Activated T-helper 9 cell treated with anti-CD3 and anti-CD28 coated beads, Interleukin-2, amount 50 U/mL, for 16 hours (primary cell): ENCODE results near the gene BAHCC1.
A peak's percentile ranks its signal among the peaks of the same experiment; 100 is the strongest.

ENCODE experiments used
- DNase-seq: peaks from one replicate; pipeline ENCODE4 v3.0.0-alpha.2; 2020; ENCODE audit warnings: low read depth

BAHCC1 gene

DNA sequence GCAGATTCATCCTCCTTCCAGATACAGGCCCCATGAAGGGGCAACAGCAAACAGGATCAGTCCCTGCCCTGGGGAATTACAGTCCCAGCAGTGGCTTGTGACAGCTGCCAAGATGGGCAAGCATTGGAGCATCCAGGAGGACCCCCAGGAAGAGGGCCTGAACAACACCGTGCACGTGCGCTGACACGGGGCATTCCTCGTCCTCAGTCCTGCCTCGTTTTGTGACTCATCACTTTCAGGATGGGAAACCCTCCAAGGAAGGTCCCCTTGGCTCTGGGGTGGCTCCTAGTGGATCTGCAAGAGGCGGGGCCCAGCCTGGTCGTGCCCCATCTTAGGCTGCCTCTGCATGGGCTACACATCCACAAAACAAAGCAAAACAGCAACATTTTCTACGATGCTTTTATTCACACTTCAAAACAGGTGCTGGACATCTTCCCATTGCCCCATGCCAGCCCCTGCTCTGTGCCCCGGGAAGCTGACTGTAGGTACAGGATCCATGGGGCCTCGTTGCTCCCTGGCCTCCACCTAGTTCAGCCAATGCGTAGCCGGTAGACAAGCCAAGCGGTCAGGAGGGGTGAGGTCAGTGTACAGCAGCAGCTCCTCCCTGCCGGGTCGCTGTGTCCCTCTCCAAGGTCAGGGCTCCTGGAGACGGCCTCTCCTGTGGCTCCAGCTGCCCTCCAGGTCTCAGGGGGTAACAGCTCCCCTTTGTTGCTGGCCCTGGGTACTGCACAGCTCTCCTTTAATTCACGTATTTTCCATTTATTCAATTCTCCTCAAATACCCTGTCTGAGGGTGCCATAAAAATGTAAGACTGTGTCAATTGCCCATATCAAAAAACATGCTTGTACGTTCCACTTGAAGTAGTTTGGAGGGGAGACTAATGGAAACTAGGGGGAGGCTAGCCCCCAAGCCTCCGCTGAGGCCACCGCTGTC is 85.1 kb downstream of the BAHCC1 start:
- no peak for DNase-seq

- DNase-seq, result peak; percentile 27
Observed at GRCh38 chr17:81481073-81481799, 86.0 kb downstream of the BAHCC1 start.

GRCh38 chr17:81481815-81482505 is 86.7 kb downstream of the BAHCC1 start:
- DNase-seq, result no peak

- no peak for DNase-seq
Observed at GRCh38 chr17:81482673-81483072, 87.4 kb downstream of the BAHCC1 start.

GRCh38 chr17:81483085-81483861 is 88.0 kb downstream of the BAHCC1 start:
- DNase-seq, result no peak

DNA sequence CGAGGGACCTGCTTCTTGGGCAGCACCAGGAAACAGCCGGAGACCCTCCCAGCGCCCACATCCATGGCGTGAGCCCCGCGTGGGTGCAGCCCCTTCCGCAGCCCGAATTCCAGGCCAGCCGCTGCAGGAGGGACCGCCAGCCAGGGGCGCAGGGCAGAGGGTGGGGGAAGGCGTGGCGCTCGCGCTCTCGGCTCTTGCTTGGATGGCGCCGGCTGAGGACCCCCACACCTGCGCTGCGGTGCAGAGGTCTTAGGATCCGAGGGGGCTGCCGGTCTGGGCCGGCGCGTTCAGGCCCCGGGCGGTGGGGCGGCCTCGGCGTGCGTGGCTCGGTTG is 88.6 kb downstream of the BAHCC1 start:
- DNase-seq, result no peak

GRCh38 chr17:81484195-81484979 is 89.1 kb downstream of the BAHCC1 start:
- peak; percentile 82 for DNase-seq

DNA sequence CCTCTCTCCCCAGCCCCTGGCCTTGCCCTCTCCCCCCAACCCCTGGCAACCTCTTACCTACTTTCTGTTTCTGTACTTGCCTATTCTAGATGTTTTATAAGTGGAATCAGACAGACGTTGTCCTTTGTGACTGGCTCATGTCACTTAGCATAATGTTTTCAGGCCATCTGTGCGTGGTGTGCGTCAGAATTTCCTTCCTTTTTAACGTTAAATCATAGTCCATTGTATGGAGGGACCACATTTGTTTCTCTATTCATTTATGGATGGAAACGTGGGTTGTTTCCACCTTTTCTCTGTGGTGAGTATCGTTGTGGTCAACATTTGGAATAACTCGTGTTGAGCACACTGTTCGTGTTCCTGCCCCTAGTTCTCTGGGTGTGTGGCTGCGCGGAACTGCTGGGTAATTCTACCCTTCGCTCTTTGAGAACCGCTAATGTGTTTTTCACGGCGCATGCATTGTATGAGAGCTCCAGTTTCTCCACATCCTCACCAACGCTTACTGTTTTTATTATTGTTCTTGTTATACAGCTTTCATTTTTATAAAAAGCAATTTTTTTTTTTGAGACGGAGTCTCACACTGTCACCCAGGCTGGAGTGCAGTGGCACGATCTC is 91.0 kb downstream of the BAHCC1 start:
- no peak for DNase-seq

DNA sequence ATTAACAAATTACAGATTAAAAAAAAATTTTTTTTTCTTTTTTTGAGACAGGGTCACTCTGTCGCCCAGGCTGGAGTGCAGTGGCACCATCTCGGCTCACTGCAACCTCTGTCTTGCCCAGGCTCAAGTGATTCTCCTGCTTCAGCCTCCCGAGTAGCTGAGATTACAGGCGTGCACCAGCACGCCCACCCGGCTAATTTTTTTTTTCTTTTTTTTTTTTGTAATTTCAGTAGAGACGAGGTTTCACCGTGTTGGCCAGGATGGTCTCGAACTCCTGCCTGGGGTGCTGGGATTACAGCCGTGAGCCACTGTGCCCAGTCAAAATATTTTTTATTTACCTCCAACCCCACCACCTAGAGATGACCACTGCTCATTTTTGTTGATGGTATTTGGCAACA is 91.8 kb downstream of the BAHCC1 start:
- DNase-seq, result no peak

GRCh38 chr17:81487487-81488275 is 92.4 kb downstream of the BAHCC1 start:
- DNase-seq, result peak; percentile 73

DNA sequence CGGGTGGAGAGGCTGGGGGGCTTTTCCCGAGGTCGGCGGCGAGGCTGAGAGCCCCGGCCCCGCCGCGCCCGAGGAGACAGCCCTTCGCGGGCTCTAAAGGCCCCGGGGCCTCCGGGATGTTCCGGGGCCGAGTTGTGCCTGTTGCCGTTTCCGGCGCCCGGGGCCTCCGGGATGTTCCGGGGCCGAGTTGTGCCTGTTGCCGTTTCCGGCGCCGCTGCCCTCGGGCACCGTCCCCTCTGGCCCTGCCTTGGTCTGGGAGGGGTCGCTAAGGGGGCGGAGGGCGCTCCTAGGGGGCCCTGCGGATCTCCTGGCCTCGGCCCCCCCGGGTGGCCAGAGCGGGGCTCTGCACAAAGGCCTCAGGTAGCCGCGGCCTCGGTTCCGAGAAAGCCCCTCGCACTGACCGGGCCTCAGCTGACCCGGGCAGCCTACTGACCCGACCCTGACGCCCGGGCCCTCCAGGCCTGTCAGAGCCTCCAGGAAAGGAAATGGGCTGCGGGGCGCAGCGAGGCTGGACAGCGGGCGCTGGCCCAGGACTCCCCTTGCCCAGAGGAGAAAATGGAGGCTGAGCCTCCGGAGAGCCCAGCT is 93.1 kb downstream of the BAHCC1 start:
- DNase-seq, result no peak

GRCh38 chr17:81489012-81489997 is 94.0 kb downstream of the BAHCC1 start:
- DNase-seq, result no peak

GRCh38 chr17:81489998-81490992 is 95.0 kb downstream of the BAHCC1 start:
- no peak for DNase-seq

GRCh38 chr17:81491181-81491581 is 95.9 kb downstream of the BAHCC1 start:
- DNase-seq, result no peak

DNA sequence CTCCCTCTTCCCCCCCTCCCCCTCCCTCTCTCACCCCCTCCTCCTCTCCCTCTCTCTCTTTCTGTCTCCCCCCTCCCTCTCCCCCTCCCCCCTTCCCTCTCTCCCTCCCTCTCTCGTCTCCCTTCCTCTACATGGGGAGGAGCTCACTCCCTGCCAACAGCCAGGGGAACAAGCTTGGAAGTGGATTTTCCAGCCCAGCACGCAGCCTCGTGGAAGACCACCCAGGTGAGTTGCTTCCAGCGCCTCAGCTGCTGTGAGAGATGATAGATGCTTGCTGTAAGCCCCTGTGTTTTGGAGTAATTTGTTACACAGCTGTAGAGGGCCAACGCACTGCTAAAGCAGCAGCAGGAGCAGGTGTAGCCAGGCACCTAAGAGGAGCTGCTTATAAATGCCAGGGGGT is 96.5 kb downstream of the BAHCC1 start:
- no peak for DNase-seq

- DNase-seq, result no peak
Observed at GRCh38 chr17:81492202-81492601, 96.9 kb downstream of the BAHCC1 start.

- DNase-seq, result no peak
Observed at GRCh38 chr17:81492706-81493105, 97.4 kb downstream of the BAHCC1 start.
